HG03565 (cell line): ENCODE results near the gene ECT2L.
"Not testable (repeated sequence)": the region's sequence is repeated elsewhere in the genome, so short reads cannot be mapped to it uniquely, and the experiment has no call there.

Experiments
- ATAC-seq: cut with Tn5 transposase; IDR thresholded peaks from one replicate; pipeline ENCODE4 v1.9.1; 2021; ENCODE audit warnings: mild to moderate bottlenecking, moderate library complexity; ENCODE audit not compliant: unreplicated experiment

Gene ECT2L

DNA sequence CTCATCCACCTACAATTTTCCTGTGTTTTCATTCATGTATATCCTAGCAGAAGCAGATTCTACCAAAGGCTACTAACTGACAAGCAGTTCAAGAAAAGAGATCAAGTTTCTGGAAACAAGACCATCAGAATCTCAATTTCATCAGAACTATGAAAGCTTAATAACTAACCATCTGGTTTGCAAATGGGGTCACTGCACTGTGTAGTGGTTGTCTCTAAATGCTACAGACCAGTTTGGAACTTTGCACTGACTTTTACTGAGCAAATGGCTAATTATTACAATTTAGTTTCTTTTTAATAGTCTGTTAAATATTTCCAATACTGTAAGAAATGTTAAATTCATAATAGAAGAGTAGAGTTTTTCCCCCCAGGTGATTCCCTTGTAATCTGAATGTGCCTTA lies 127.7 kb downstream of the ECT2L start:
- ATAC-seq = no peak

DNA sequence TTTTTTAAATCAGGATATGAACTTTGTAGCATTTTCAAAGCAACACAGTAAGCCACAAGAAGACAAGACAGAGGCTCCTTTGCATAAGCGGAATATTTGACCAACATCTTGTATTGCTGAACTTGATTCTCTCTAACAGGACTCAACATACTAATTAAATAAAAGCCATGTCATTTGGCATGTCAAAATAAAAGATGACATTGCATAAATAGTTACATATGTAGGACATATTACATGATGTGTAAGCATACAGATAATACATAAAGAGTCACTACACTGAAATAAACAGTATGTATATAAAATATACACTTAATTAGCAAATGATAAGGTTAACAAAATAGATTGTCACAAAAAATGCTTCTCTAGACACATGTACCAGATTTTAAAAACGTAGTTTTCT lies 129.9 kb downstream of the ECT2L start:
- ATAC-seq = no peak

DNA sequence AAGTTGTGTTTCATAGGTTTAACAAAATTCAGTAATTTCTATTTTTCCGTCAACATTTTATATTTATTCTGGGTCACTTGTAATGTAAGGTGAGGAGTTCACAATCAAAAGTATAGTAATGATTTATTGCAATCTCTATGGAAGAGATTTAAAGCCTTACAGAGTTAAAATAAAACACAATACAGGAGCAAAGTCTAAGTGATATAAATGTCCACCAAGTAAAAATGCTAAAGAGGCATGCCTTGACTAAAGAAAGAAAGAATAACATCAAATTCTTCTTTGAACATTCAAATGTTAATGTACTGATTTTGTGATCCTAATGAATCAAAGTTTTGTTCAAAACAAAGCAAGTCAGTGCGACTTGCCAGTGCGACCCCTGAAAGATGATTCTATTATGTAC lies 130.7 kb downstream of the ECT2L start:
- no peak for ATAC-seq

DNA sequence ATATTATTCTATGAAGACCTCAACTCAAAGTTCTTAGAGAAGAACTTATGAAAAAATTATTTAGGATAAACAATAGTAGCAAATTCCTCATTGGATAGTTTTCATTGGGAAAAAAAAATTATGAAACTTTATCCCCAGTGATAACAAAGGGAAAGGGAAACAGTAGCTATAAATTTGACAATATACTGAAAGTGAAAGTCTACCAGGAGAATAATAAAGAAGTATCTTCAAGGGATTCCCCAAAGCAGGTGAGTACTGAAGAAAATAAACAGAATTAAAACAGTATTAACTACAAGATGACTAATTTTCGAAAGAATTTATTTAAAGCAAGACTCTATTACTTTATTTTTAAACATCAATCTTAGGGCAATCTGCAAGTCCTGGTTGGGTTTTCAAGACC lies 135.8 kb downstream of the ECT2L start:
- ATAC-seq = no peak

DNA sequence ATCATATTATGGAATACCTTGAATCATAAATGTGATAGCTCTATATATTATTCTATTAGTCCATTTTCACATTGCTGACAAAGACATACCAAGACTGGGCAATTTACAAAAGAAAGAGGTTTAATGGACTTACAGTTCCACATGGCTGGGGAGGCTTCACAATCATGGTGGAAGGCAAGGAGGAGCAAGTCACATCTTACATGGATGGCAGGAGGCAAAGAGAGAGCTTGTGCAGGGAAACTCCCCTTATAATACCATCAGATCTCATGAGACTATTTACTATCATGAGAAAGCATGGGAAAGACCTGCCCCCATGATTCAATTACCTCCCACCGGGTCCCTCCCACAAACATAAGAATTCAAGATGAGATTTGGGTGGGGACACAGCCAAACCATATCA lies 141.0 kb downstream of the ECT2L start:
- ATAC-seq = not testable (repeated sequence)

DNA sequence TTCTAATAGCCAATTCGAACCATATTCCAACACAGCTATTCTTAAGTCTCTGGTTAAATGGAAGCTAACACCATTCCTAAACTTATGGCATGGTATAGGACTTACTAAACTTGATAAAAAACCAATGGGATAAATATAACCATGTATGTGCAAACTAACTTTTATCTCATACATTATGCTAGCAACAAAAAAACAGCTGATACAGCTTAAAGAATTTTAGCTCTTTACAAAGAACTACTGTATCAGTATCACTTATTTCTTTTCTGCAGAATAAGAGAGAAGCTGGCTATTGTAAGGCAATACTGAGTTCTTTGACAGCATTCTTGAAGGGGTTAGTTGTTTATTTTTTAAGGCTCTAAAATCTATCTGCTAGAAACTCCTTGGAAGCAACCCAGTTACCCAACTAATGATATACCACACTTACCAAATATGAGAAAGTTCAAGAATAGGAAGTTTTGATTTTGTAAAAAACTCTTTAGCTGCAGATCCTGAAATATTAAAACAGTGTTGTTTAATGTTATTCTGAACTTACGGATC lies 147.3 kb downstream of the ECT2L start:
- ATAC-seq = no peak

DNA sequence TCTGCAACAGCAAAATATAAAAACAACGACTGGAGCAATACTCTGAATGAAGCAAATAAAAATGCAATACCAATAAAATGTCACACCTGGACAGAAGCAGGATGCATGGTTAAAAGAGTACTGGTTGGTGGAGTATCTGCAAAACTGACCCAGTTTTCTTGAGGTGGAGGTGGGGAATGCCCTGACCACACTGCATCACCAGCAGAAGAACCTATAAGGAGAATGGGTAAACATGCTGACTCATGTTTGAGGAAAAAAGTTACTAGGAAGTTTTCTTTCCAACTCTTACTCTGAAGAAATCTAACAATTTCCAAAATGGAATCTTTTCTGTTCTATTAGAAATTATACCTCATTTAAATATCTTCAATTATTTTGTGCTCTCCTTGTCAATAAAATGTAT lies 148.5 kb downstream of the ECT2L start:
- ATAC-seq = peak; percentile 44

DNA sequence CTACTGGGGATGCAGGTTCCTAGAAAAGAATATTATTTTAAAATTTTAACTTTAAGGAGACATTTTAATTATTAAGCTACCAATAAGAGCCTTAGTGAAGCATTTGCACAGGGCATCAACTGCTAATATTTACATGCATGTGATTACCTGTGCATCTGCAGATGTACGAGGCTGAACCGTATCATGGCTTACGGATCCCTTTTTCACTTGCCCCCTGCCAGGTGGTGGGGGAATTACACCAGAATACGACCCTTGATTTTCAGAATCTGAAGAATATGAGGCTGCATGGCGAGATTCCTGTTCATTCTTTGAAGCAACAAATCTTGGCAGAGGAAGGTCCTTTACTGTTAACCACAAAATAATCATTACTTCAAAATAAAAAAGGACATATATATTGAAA lies 149.5 kb downstream of the ECT2L start:
- ATAC-seq = no peak

DNA sequence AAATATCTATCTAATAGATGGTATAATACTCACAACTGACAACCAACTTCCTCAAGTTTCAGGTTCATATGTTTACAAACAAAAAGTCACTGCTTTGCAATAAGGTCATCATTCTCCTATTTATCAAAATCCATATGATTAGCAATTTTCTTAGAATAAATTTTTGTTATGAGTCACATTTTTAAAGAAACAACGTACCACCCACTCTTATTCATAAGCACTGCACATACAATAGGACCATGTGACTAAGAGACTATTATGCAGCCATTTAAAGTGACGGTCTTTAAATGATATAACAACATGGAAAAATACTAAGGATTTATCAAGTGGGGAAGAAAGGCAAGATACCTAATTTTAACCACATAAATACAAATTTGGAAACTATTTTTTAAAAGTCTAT lies 152.1 kb downstream of the ECT2L start:
- ATAC-seq = no peak

DNA sequence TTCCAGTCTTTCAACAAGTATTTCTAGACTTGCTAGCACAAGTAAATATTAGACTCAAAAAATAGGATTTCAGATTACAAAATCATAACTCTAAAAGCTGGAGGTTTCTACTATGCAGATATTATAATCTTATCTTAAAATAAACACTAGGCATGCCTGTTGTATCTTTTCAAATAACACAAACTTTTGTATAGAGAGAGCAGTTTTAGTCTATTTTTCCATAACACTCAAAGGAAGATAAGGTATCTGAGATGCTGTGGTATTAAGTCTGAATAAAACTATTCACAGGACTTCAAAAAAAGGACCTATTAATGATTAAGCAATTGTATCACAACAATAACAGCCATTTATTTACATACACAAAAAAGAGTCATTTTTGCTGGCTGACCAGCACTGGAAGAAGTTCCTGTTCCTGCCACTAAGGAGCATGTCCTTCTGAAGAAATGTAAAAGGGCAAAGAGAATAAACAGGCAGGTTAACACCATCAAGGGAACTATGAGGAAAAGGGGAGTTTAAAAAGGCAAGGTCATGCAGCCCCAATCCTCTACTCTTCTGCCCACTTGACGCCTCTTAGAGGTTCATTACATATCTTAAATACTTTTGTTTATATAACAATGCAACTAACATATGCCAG lies 152.8 kb downstream of the ECT2L start:
- no peak for ATAC-seq

DNA sequence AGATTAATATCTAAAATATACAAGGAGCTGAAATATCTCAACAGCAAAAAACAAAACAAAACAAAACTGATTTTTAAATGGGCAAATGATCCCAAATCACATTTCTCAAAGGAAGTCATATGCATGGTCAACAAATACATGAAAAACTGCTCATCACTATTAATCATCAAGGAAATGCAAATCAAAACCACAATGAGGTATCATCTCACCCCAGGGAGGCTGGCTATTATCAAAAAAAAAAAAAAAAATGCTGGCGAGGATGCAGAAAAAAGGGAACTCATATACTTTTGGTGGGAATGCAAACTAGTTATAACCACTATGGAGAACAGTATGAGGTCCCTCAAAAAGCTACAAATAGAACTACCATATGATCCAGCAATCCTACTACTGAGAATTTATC lies 157.6 kb downstream of the ECT2L start:
- no peak for ATAC-seq
